GM23248 (cell line): ENCODE measurements around the gene TMEM250.

Source experiments
- EZH2 ChIP-seq: fragments of 200-600 bp; sonication (generic); IDR thresholded peaks from 2 replicates; pipeline ENCODE4 v1.6.1; 2018; ENCODE audit warnings: antibody characterized with exemption, mild to moderate bottlenecking; ENCODE audit not compliant: insufficient read depth, poor library complexity, severe bottlenecking
- EZH2phosphoT487 ChIP-seq: fragments of 200-600 bp; sonication (generic); IDR thresholded peaks from 2 replicates; pipeline ENCODE4 v1.6.1; 2018; ENCODE audit warnings: antibody characterized with exemption, moderate library complexity, mild to moderate bottlenecking, low read depth; ENCODE audit not compliant: insufficient read depth

DNA sequence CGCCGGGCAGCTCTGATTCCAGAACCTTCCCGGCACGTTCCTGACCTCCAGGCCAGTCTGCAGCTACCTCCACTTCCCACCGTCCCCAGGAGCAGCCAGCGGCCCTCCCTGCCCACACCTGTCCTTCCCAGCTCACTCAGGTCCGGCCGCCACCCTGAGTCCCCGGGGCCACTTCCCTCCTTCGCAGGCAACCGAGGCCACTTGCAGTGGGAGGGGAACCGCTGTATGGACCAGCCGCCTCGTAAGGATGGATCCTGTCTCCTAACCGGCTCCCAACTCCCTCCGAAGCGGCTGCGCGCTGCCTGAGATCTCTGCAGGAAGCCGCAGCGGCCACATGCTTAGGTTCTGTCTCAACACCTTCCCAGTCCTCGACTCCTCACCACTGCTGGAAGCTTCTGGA is 7.5 kb downstream of the TMEM250 start:
- no peak for TF ChIP-seq EZH2
- no peak for TF ChIP-seq EZH2phosphoT487
